ENCODE data around the gene COL13A1.
A peak's percentile ranks its signal among the peaks of the same experiment; 100 is the strongest.

The COL13A1 gene

GRCh38 chr10:69847883-69848282 is 46.2 kb downstream of the COL13A1 start:
- DNase-seq, result peak; percentile 34

GRCh38 chr10:69848454-69848853 is 46.7 kb downstream of the COL13A1 start:
- no peak for DNase-seq

GRCh38 chr10:69849825-69850224 is 48.1 kb downstream of the COL13A1 start:
- DNase-seq, result no peak

GRCh38 chr10:69850440-69850839 is 48.7 kb downstream of the COL13A1 start:
- no peak for DNase-seq

GRCh38 chr10:69851306-69851705 is 49.6 kb downstream of the COL13A1 start:
- DNase-seq, result no peak

GRCh38 chr10:69853064-69853463 is 51.4 kb downstream of the COL13A1 start:
- no peak for DNase-seq

- no peak for DNase-seq
These were observed 53.0 kb downstream of the COL13A1 start for GRCh38 chr10:69854511-69855345.

- no peak for DNase-seq
These were observed 53.8 kb downstream of the COL13A1 start for GRCh38 chr10:69855346-69856111.

- no peak for DNase-seq
These were observed 55.0 kb downstream of the COL13A1 start for GRCh38 chr10:69856601-69857166.

- DNase-seq, result no peak
These were observed 56.5 kb downstream of the COL13A1 start for GRCh38 chr10:69858201-69858600.

- no peak for DNase-seq
These were observed 58.6 kb downstream of the COL13A1 start for GRCh38 chr10:69860271-69860670.

GRCh38 chr10:69861251-69862240 is 59.8 kb downstream of the COL13A1 start:
- DNase-seq, result peak; percentile 75

- DNase-seq, result no peak
These were observed 61.3 kb downstream of the COL13A1 start for GRCh38 chr10:69862882-69863530.

GRCh38 chr10:69863580-69863979 is 61.9 kb downstream of the COL13A1 start:
- DNase-seq, result peak; percentile 78

GRCh38 chr10:69864321-69864720 is 62.6 kb downstream of the COL13A1 start:
- DNase-seq, result peak; percentile 93

GRCh38 chr10:69865450-69865849 is 63.7 kb downstream of the COL13A1 start:
- DNase-seq, result no peak

- DNase-seq, result no peak
These were observed 64.6 kb downstream of the COL13A1 start for GRCh38 chr10:69866246-69866687.

GRCh38 chr10:69866688-69867461 is 65.2 kb downstream of the COL13A1 start:
- peak; percentile 73 for DNase-seq

- no peak for DNase-seq
These were observed 66.2 kb downstream of the COL13A1 start for GRCh38 chr10:69867699-69868558.

GRCh38 chr10:69868821-69869220 is 67.1 kb downstream of the COL13A1 start:
- DNase-seq, result no peak

Measured in HCEC 1CT (cell line).